HepG2 (cell line): ENCODE results near the gene NLRP6. TPM values are rescaled to one million over a fixed set of nuclear protein-coding genes. Genes with fewer than 3 reads are reported as not detected.
"Not testable (repeated sequence)": the region's sequence is repeated elsewhere in the genome, so short reads cannot be mapped to it uniquely, and the experiment has no call there.

Experiments used
- ATAC-seq: fragments of 200-7000 bp; cut with Tn5 transposase; 3 replicates; pipeline ENCODE4 v1.9.1; 2020; ENCODE audit warnings: mild to moderate bottlenecking, moderate library complexity
- BruUV-seq: library from RNA; stranded (reverse); fragments of 400-500 nt; replicated peaks from 2 replicates; lab custom pipeline; 2021; lab: Mats Ljungman, UMichigan
- CTCF ChIA-PET: fragments of 300-600 bp; formaldehyde crosslinking; extraction: SDS; loops from one replicate; lab custom pipeline; 2021; ENCODE audit warnings: low total read pairs, inconsistent platforms, low intra/inter-chr PET ratio; lab: Yijun Ruan, JAX
- POLR2A ChIA-PET: fragments of 350-600 bp; sonication (Branson Sonifier 250); formaldehyde crosslinking; loops from one replicate; lab custom pipeline; 2020; ENCODE audit warnings: antibody characterized with exemption, inconsistent platforms; lab: Yijun Ruan, JAX
- DNase-seq: peaks from one replicate; pipeline ENCODE4 v3.0.0-alpha.2; 2015; ENCODE audit warnings: low spot score
- FAIRE-seq: peaks from 3 replicates; lab custom pipeline; 2011; peaks lifted over from hg19 to GRCh38; lab: Jason Lieb, UNC
- H2AFZ ChIP-seq: one replicate; pipeline ENCODE4 v1.6.1; 2011; ENCODE audit warnings: low read length, inconsistent platforms
- H3K27ac ChIP-seq: fragments of 300-600 bp; 3 replicates; pipeline ENCODE4 v1.8.0; 2011; ENCODE audit warnings: mixed run types, mild to moderate bottlenecking, mixed read lengths, low read length, inconsistent platforms; ENCODE audit not compliant: insufficient read depth; ENCODE audit errors: extremely low read length
- H3K27me3 ChIP-seq, 2 experiments: fragments of 200-600 bp in 1 of 2; 2 replicates in 1 of 2; 3 replicates in 1 of 2; pipeline versions ENCODE4 v1.6.0 to v1.8.0; 2011; ENCODE audit warnings: low read length in 2 of 2, mild to moderate bottlenecking in 2 of 2, moderate library complexity in 2 of 2, inconsistent platforms in 1 of 2; ENCODE audit not compliant: insufficient read depth in 2 of 2, control insufficient read depth in 1 of 2
- H3K36me3 ChIP-seq, 2 experiments: fragments of 200-600 bp in 1 of 2; replicated peaks in 1 of 2; 2 replicates in 1 of 2; 3 replicates in 1 of 2; pipeline versions ENCODE4 v1.5.1 to v1.8.0; 2011; ENCODE audit warnings: low read length in 2 of 2, inconsistent platforms in 1 of 2; ENCODE audit not compliant: insufficient read depth in 2 of 2, control insufficient read depth in 1 of 2
- H3K4me1 ChIP-seq: 2 replicates; pipeline ENCODE4 v1.5.1; 2012; ENCODE audit warnings: low read length, inconsistent platforms; ENCODE audit not compliant: insufficient read depth
- H3K4me2 ChIP-seq: 2 replicates; pipeline ENCODE4 v1.6.0; 2011; ENCODE audit warnings: low read depth, low read length, inconsistent platforms
- H3K4me3 ChIP-seq, 3 experiments: fragments of 200-600 bp in 1 of 3; sonication (generic), shearing (Covaris generic) in 1 of 3; replicated peaks in 1 of 3; 2 replicates each; pipeline ENCODE4 v1.5.1; 2011 to 2016; ENCODE audit warnings: low read length in 3 of 3, inconsistent platforms in 2 of 3, low read depth in 2 of 3, mild to moderate bottlenecking in 2 of 3, control low read depth in 1 of 3, mixed read lengths in 1 of 3; ENCODE audit not compliant: insufficient read depth in 1 of 3
- H3K79me2 ChIP-seq: one replicate; pipeline ENCODE4 v1.6.1; 2011; ENCODE audit warnings: low read length, inconsistent platforms; ENCODE audit not compliant: insufficient read depth
- H3K9ac ChIP-seq: 2 replicates; pipeline ENCODE4 v1.6.0; 2011; ENCODE audit warnings: mild to moderate bottlenecking, low read depth, low read length, inconsistent platforms; ENCODE audit not compliant: insufficient read depth
- H3K9me3 ChIP-seq: 2 replicates; pipeline ENCODE4 v1.5.1; 2012; ENCODE audit warnings: mild to moderate bottlenecking, low read length
- H4K20me1 ChIP-seq: 2 replicates; pipeline ENCODE4 v1.6.0; 2011; ENCODE audit warnings: inconsistent platforms, mild to moderate bottlenecking, low read length, moderate library complexity; ENCODE audit not compliant: insufficient read depth
- AGO1 ChIP-seq: fragments of 200-400 bp; formaldehyde crosslinking; IDR thresholded peaks from 2 replicates; pipeline ENCODE4 v1.6.1; 2017; ENCODE audit warnings: mild to moderate bottlenecking, low read depth, low read length, moderate library complexity; ENCODE audit not compliant: poor library complexity, severe bottlenecking
- PATZ1 ChIP-seq: sonication (generic); formaldehyde crosslinking; IDR thresholded peaks from 2 replicates; pipeline ENCODE4 v1.4.0; 2020; ENCODE audit warnings: missing genetic modification reagents
- WGBS: methylation state at CpG from one replicate; pipeline ENCODE4 v1.1.6; 2017; ENCODE audit warnings: low lambda C conversion rate; 5-methylcytosine and 5-hydroxymethylcytosine counted together
- in situ Hi-C: cut with HindIII; loops from 2 replicates; pipeline ENCODE4 v1.10.0; 2017; ENCODE audit warnings: low pct_unique_long_range_greater_than_20kb; ENCODE audit not compliant: extremely low pct_ligation_motif_present
- intact Hi-C: fragments of 100-400 bp; cut with micrococcal nuclease; formaldehyde crosslinking; loops from one replicate; pipeline ENCODE4 v1.10.0; 2022; ENCODE audit not compliant: unreplicated experiment
- polyA plus RNA-seq, 8 experiments: library from polyadenylated mRNA; depleted of rRNA in 3 of 8; stranded (reverse) in 7 of 8; unstranded in 1 of 8; fragments of >200 nt; fragmentation: Illumina TruSeq in 4 of 8; extraction: Trizol in 4 of 8; gene quantifications; 2 replicates each; pipeline versions ENCODE4 v1.2.1 to v1.2.3, GENCODE V29; 2011 to 2016; ENCODE audit warnings: low read depth in 4 of 8, missing spikeins in 1 of 8, mixed read lengths in 1 of 8; ENCODE audit not compliant: insufficient read depth in 1 of 8
- total RNA-seq, 5 experiments: library from RNA; depleted of rRNA; stranded (reverse); fragments of >200 nt; fragmentation: Illumina TruSeq; extraction: Trizol; gene quantifications; 2 replicates each; pipeline ENCODE4 v1.2.3, GENCODE V29; 2016; ENCODE audit warnings: low read depth in 1 of 5

NLRP6 gene
- total and polyA plus RNA-seq, 2 of the 13 experiments (the other 11 are each of a cell fraction or from before 2014, with no cell fraction given) = not detected

- H3K4me2 ChIP-seq = peak overlapping the region; percentile 42
- intact Hi-C loops, H3K4me3 ChIP-seq, DNase-seq, FAIRE-seq, in situ Hi-C loops, H4K20me1 ChIP-seq, H2AFZ ChIP-seq, H3K27me3 ChIP-seq, H3K9me3 ChIP-seq, H3K27ac ChIP-seq, H3K79me2 ChIP-seq, H3K36me3 ChIP-seq, ATAC-seq, BruUV-seq, CTCF ChIA-PET, H3K9ac ChIP-seq: not testable (repeated sequence)
- H3K4me1 ChIP-seq = peaks cover 53% of the 10 kb centered on the region
- POLR2A ChIA-PET = interaction anchor here (1.2 to 2.2 kb wide), 5 partner anchors 9 to 111 kb away, joined by 4 to 12 read pairs (median 7); partner anchors contain the start of genes BET1L and IFITM2
- 47% methylated on average over 11 of the region's 30 CpGs for WGBS
Measured at GRCh38 chr11:317668-318404, 39.6 kb downstream of the NLRP6 start.

GRCh38 chr11:318405-319120 is 40.4 kb downstream of the NLRP6 start:
- intact Hi-C loops, H3K27me3 ChIP-seq, in situ Hi-C loops, CTCF ChIA-PET, DNase-seq, H3K27ac ChIP-seq, H4K20me1 ChIP-seq, FAIRE-seq, H3K36me3 ChIP-seq, H2AFZ ChIP-seq, H3K79me2 ChIP-seq, H3K9me3 ChIP-seq: not testable (repeated sequence)
- H3K4me2 ChIP-seq = peak overlapping the region; percentile 81
- peak; percentile 27 for ATAC-seq
- peaks cover 45% of the 10 kb centered on the region for H3K4me1 ChIP-seq
- TSS peak; percentile 73 for BruUV-seq
- TF ChIP-seq AGO1 (peak; percentile 90), PATZ1 (CRISPR knock-in tag) (0 out of 2 replicates have a peak, but pooled peaks have one; percentile 3)
- no CpG with 5 or more reads among the region's 79 CpGs for WGBS
- peak overlapping the region in 2 of 3 experiments; percentile 83 to 85; a peak in 3 of 6 replicates for H3K4me3 ChIP-seq
- POLR2A ChIA-PET = interaction anchor here (1.1 to 2.2 kb wide), 6 partner anchors 9 to 37 kb away, joined by 4 to 12 read pairs (median 6); no protein-coding TSS in a partner anchor
- H3K9ac ChIP-seq = peak overlapping the region; percentile 77
